Measurements from ENCODE around the gene BRME1. TPM values are rescaled to one million over a fixed set of nuclear protein-coding genes. Genes with fewer than 3 reads are reported as not detected.

Gene BRME1
- total RNA-seq, 1 donor from 2014 or later = 3.4 TPM

GRCh38 chr19:13846557-13847406 lies 59.1 kb downstream of the BRME1 start:
- Mint-ChIP-seq H3K36me3 (ENCODE audit: low read depth, unreplicated experiment) (no peaks in the 10 kb centered on the region), H3K4me3 (ENCODE audit: unreplicated experiment) (peak overlapping the region; percentile 85), H3K9me3 (ENCODE audit: unreplicated experiment) (no peaks in the 10 kb centered on the region), H3K27me3 (ENCODE audit: unreplicated experiment) (peaks cover 31% of the 10 kb centered on the region), H3K27ac (ENCODE audit: unreplicated experiment) (peak overlapping the region; percentile 99), H3K4me1 (ENCODE audit: unreplicated experiment) (peaks cover 19% of the 10 kb centered on the region)
- no peak for TF ChIP-seq CTCF (IDR thresholded peaks at IDR 0.05; ENCODE audit: unreplicated experiment)
- DNase-seq (ENCODE audit: low spot score) = peak; percentile 87

GRCh38 chr19:13844130-13844631 lies 61.7 kb downstream of the BRME1 start:
- Mint-ChIP-seq H3K27me3 (ENCODE audit: unreplicated experiment) (peaks cover 28% of the 10 kb centered on the region), H3K4me1 (ENCODE audit: unreplicated experiment) (peaks cover 31% of the 10 kb centered on the region), H3K9me3 (ENCODE audit: unreplicated experiment) (no peaks in the 10 kb centered on the region), H3K36me3 (ENCODE audit: low read depth, unreplicated experiment) (no peaks in the 10 kb centered on the region), H3K27ac (ENCODE audit: unreplicated experiment) (no peak overlapping the region), H3K4me3 (ENCODE audit: unreplicated experiment) (peak overlapping the region; percentile 67)
- TF ChIP-seq CTCF (IDR thresholded peaks at IDR 0.05; ENCODE audit: unreplicated experiment) = no peak
- no peak for DNase-seq (ENCODE audit: low spot score)

GRCh38 chr19:13843104-13843921 lies 62.6 kb downstream of the BRME1 start:
- peak; percentile 43 for DNase-seq (ENCODE audit: low spot score)
- H3K36me3 Mint-ChIP-seq (ENCODE audit: low read depth, unreplicated experiment) = no peaks in the 10 kb centered on the region
- peak overlapping the region; percentile 96 for H3K27ac Mint-ChIP-seq (ENCODE audit: unreplicated experiment)
- H3K27me3 Mint-ChIP-seq (ENCODE audit: unreplicated experiment) = peaks cover 23% of the 10 kb centered on the region
- TF ChIP-seq CTCF (IDR thresholded peaks at IDR 0.05; ENCODE audit: unreplicated experiment) = no peak
- H3K9me3 Mint-ChIP-seq (ENCODE audit: unreplicated experiment) = no peaks in the 10 kb centered on the region
- H3K4me1 Mint-ChIP-seq (ENCODE audit: unreplicated experiment) = peaks cover 31% of the 10 kb centered on the region
- H3K4me3 Mint-ChIP-seq (ENCODE audit: unreplicated experiment) = peak overlapping the region; percentile 92

GRCh38 chr19:13842291-13843103 lies 63.4 kb downstream of the BRME1 start:
- peak overlapping the region; percentile 97 for H3K4me3 Mint-ChIP-seq (ENCODE audit: unreplicated experiment)
- no peaks in the 10 kb centered on the region for H3K36me3 Mint-ChIP-seq (ENCODE audit: low read depth, unreplicated experiment)
- H3K9me3 Mint-ChIP-seq (ENCODE audit: unreplicated experiment) = no peaks in the 10 kb centered on the region
- TF ChIP-seq CTCF (IDR thresholded peaks at IDR 0.05; ENCODE audit: unreplicated experiment) = no peak
- H3K4me1 Mint-ChIP-seq (ENCODE audit: unreplicated experiment) = peaks cover 31% of the 10 kb centered on the region
- peaks cover 23% of the 10 kb centered on the region for H3K27me3 Mint-ChIP-seq (ENCODE audit: unreplicated experiment)
- DNase-seq (ENCODE audit: low spot score) = peak; percentile 74
- peak overlapping the region; percentile 96 for H3K27ac Mint-ChIP-seq (ENCODE audit: unreplicated experiment)

Measured in endothelial cell (in vitro differentiated cells).